NCI-H1092 treated with DMSO at 0.1 percent for 48 hours (cell line): ENCODE measurements around the gene CCDC183.
"Not testable (repeated sequence)": the region's sequence is repeated elsewhere in the genome, so short reads cannot be mapped to it uniquely, and the experiment has no call there.

Source experiments
- DNase-seq: peaks from one replicate; lab custom pipeline; 2025; lab: John Stamatoyannopoulos, UW

The CCDC183 gene

GRCh38 chr9:136785565-136786355 lies 10.4 kb upstream of the CCDC183 start:
- DNase-seq = not testable (repeated sequence)

GRCh38 chr9:136786451-136786850 lies 9.7 kb upstream of the CCDC183 start:
- DNase-seq = no peak

- not testable (repeated sequence) for DNase-seq
Measured at GRCh38 chr9:136786983-136787382, 9.2 kb upstream of the CCDC183 start.

- peak; percentile 77 for DNase-seq
Measured at GRCh38 chr9:136787690-136788400, 8.3 kb upstream of the CCDC183 start.

GRCh38 chr9:136788644-136789522 lies 7.3 kb upstream of the CCDC183 start:
- not testable (repeated sequence) for DNase-seq

GRCh38 chr9:136789523-136789937 lies 6.6 kb upstream of the CCDC183 start:
- DNase-seq = no peak

GRCh38 chr9:136790640-136791515 lies 5.3 kb upstream of the CCDC183 start, which contains the start of gene TMEM141:
Gene TMEM141, plus strand, starts transcription at chr9:136791344. Its CDS starts 27 bp downstream, at chr9:136791371.
- DNase-seq = peak; percentile 99

GRCh38 chr9:136791516-136792276 lies 4.4 kb upstream of the CCDC183 start:
- DNase-seq = no peak

GRCh38 chr9:136792321-136793085 lies 3.6 kb upstream of the CCDC183 start:
- DNase-seq = no peak

- no peak for DNase-seq
Measured at GRCh38 chr9:136793086-136793946, 2.8 kb upstream of the CCDC183 start.

GRCh38 chr9:136794281-136794999 lies 1.7 kb upstream of the CCDC183 start:
- no peak for DNase-seq

- no peak for DNase-seq
Measured at GRCh38 chr9:136795000-136795348, 1.2 kb upstream of the CCDC183 start.

GRCh38 chr9:136796775-136797347 lies 723 bp downstream of the CCDC183 start:
- not testable (repeated sequence) for DNase-seq

GRCh38 chr9:136798708-136799078 lies 2.6 kb downstream of the CCDC183 start:
- DNase-seq = no peak

GRCh38 chr9:136799079-136799853 lies 3.1 kb downstream of the CCDC183 start:
- peak; percentile 76 for DNase-seq

- DNase-seq = peak; percentile 94
Measured at GRCh38 chr9:136799854-136800657, 3.9 kb downstream of the CCDC183 start.
